ENCODE results near the gene CRB1. TPM values are rescaled to one million over a fixed set of nuclear protein-coding genes. Genes with fewer than 3 reads are reported as not detected.

The CRB1 gene
- total and polyA plus RNA-seq, 2 experiments from 2014 or later: 0.54 to 0.57 TPM

DNA sequence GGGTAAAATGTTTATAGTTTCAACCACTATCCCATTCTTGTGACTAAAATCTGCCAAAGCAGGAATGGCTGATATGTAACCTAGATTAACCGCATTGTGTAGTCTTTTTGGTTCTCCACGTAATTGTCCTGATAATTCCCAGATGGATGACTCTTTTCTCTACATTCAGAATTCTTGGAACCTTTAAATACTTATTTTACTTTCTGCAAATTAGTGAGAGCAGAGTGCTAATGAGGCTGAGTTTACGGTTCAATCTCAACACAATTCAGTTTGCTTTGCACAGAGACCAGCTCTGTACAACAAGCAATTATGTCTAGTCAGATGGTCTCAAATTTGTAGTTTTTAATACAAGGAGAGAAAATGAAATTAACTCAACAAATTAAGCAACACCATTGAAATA lies 9.1 kb downstream of the CRB1 start:
- Histone ChIP-seq H3K27ac (no peak overlapping the region), H3K4me1 (ENCODE audit: low read depth) (no peaks in the 10 kb centered on the region), H3K27me3 (no peaks in the 10 kb centered on the region), H3K36me3 (no peaks in the 10 kb centered on the region), H3K9me3 (ENCODE audit: low read depth) (no peaks in the 10 kb centered on the region), H3K4me3 (no peak overlapping the region)
- no peak for DNase-seq (ENCODE audit: low read depth in 1 of 2, low spot score in 1 of 2)
- TF ChIP-seq, protein P1, sequence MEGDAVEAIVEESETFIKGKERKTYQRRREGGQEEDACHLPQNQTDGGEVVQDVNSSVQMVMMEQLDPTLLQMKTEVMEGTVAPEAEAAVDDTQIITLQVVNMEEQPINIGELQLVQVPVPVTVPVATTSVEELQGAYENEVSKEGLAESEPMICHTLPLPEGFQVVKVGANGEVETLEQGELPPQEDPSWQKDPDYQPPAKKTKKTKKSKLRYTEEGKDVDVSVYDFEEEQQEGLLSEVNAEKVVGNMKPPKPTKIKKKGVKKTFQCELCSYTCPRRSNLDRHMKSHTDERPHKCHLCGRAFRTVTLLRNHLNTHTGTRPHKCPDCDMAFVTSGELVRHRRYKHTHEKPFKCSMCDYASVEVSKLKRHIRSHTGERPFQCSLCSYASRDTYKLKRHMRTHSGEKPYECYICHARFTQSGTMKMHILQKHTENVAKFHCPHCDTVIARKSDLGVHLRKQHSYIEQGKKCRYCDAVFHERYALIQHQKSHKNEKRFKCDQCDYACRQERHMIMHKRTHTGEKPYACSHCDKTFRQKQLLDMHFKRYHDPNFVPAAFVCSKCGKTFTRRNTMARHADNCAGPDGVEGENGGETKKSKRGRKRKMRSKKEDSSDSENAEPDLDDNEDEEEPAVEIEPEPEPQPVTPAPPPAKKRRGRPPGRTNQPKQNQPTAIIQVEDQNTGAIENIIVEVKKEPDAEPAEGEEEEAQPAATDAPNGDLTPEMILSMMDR (IDR thresholded peaks at IDR 0.05; ENCODE audit: low read depth, low read length): no peak

GRCh38 chr1:197284325-197284724 lies 16.3 kb downstream of the CRB1 start:
- TF ChIP-seq, protein P1 (IDR thresholded peaks at IDR 0.05; ENCODE audit: low read depth, low read length): no peak
- DNase-seq (ENCODE audit: low read depth in 1 of 2, low spot score in 1 of 2): no peak
- H3K9me3 ChIP-seq (ENCODE audit: low read depth): no peaks in the 10 kb centered on the region
- H3K36me3 ChIP-seq: no peaks in the 10 kb centered on the region
- H3K4me1 ChIP-seq (ENCODE audit: low read depth): no peaks in the 10 kb centered on the region
- H3K4me3 ChIP-seq: no peak overlapping the region
- H3K27me3 ChIP-seq: no peaks in the 10 kb centered on the region
- H3K27ac ChIP-seq: no peak overlapping the region

DNA sequence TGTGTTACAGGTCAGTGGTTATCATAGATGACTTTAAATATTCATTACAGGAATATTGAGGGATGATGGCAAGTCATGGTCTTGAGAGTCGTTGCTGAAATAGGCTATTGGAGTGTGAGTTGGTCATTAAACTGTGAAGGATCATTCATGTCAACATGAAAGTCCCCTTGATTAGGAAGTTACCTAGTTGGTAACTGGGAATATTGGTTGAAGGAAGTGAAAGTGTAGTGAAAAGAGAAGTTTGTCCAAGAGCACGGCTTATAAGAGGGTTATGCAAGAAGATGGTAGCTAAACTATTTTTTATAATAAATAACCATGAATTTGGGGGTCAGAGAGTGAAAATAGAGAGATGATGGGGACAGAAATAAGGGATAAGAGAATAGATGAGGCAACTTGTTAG lies 16.9 kb downstream of the CRB1 start:
- TF ChIP-seq, protein P1 (IDR thresholded peaks at IDR 0.05; ENCODE audit: low read depth, low read length): no peak

DNA sequence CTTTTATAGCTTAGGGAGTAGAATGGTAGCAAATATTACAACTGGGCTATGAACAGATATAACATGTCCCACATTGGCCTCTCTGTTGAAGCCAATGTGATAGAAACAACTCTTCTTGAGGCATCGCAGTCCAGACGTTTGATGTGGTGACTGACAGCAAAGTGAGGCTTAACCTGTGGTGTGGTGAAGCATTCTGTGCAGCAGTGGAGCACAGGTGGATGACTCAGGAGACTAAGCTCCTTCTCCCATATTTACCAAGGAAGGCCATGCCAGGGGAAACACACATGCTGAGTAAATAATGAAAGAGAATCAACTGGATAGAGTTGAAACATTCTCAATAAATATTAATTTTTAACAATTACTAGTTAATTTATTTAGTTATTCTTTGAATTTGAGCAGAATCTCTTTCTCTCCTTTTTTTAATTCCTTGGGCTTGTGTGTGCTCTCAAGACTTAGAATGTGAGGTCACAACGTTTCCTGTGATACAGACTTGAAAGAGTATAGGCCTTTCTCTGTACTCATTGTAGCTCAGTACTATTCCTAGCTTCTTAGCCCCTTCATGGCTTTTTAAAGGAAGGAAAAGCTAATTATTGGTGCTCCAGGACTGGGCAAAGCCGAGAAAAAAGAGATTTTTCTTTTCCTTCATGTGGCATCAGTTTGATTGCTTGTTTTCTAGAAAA lies 17.6 kb downstream of the CRB1 start:
- no peak overlapping the region for H3K27ac ChIP-seq
- no peak overlapping the region for H3K4me3 ChIP-seq
- H3K4me1 ChIP-seq (ENCODE audit: low read depth): no peaks in the 10 kb centered on the region
- H3K36me3 ChIP-seq: no peaks in the 10 kb centered on the region
- H3K9me3 ChIP-seq (ENCODE audit: low read depth): no peaks in the 10 kb centered on the region
- DNase-seq (ENCODE audit: low read depth in 1 of 2, low spot score in 1 of 2): no peak
- H3K27me3 ChIP-seq: no peaks in the 10 kb centered on the region
- TF ChIP-seq, protein P1 (IDR thresholded peaks at IDR 0.05; ENCODE audit: low read depth, low read length): no peak

More for the DNA sequence above, 16.9 kb downstream of the CRB1 start:
- no peaks in the 10 kb centered on the region for H3K36me3 ChIP-seq
- no peak overlapping the region for H3K27ac ChIP-seq
- no peak overlapping the region for H3K4me3 ChIP-seq
- no peaks in the 10 kb centered on the region for H3K9me3 ChIP-seq (ENCODE audit: low read depth)
- no peaks in the 10 kb centered on the region for H3K4me1 ChIP-seq (ENCODE audit: low read depth)
- H3K27me3 ChIP-seq: no peaks in the 10 kb centered on the region
- DNase-seq (ENCODE audit: low read depth in 1 of 2, low spot score in 1 of 2): no peak

DNA sequence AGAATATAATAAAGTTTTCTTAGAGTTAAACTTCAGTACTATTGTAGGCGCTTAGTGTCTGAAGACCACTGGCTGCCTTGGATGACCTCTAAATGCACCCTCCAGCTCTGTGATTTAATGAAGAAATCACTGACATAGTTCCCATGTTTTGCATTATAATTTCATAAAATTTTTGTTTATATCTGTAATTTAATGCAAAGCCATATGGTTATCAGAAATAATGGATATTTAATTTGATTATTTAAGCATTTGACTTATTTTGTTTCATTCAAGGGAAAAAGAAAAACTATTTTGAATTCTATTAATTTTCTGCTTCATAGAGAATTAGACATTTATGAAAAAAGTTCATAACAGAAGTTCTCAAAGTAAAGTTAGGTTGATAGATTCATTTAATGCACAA lies 18.6 kb downstream of the CRB1 start:
- no peaks in the 10 kb centered on the region for H3K9me3 ChIP-seq (ENCODE audit: low read depth)
- H3K27me3 ChIP-seq: no peaks in the 10 kb centered on the region
- H3K4me3 ChIP-seq: no peak overlapping the region
- TF ChIP-seq, protein P1 (IDR thresholded peaks at IDR 0.05; ENCODE audit: low read depth, low read length): no peak
- DNase-seq (ENCODE audit: low read depth in 1 of 2, low spot score in 1 of 2): no peak
- H3K4me1 ChIP-seq (ENCODE audit: low read depth): no peaks in the 10 kb centered on the region
- H3K27ac ChIP-seq: no peak overlapping the region
- H3K36me3 ChIP-seq: no peaks in the 10 kb centered on the region

All from cardiac muscle cell (in vitro differentiated cells and primary cell).